GM19193 (cell line): ENCODE results near the gene HMCN2.

Source experiments
- POLR2A ChIP-seq: IDR thresholded peaks from 4 replicates; pipeline ENCODE4 v1.6.1; 2011; ENCODE audit not compliant: insufficient read depth, insufficient read length; ENCODE audit errors: extremely low read depth

The HMCN2 gene

GRCh38 chr9:130441031-130441430, 175.5 kb downstream of the HMCN2 start:
- TF ChIP-seq POLR2A, result no peak

GRCh38 chr9:130442746-130443455, 177.3 kb downstream of the HMCN2 start:
- no peak for TF ChIP-seq POLR2A

- no peak for TF ChIP-seq POLR2A
Observed at GRCh38 chr9:130443456-130443801, 177.9 kb downstream of the HMCN2 start.

- TF ChIP-seq POLR2A, result no peak
Observed at GRCh38 chr9:130443840-130444492, 178.4 kb downstream of the HMCN2 start.

- no peak for TF ChIP-seq POLR2A
Observed at GRCh38 chr9:130444565-130445221, 179.1 kb downstream of the HMCN2 start, which contains the start of gene ASS1. ASS1 (plus strand) TSS chr9:130444961; CDS start chr9:130452229, 7,268 bp downstream.

GRCh38 chr9:130445268-130445983, 179.9 kb downstream of the HMCN2 start:
- no peak for TF ChIP-seq POLR2A

- no peak for TF ChIP-seq POLR2A
Observed at GRCh38 chr9:130446101-130446861, 180.7 kb downstream of the HMCN2 start.

- no peak for TF ChIP-seq POLR2A
Observed at GRCh38 chr9:130447193-130447816, 181.7 kb downstream of the HMCN2 start.

- no peak for TF ChIP-seq POLR2A
Observed at GRCh38 chr9:130448035-130448624, 182.6 kb downstream of the HMCN2 start.

GRCh38 chr9:130448771-130449603, 183.4 kb downstream of the HMCN2 start:
- no peak for TF ChIP-seq POLR2A

- TF ChIP-seq POLR2A, result no peak
Observed at GRCh38 chr9:130450344-130451003, 184.9 kb downstream of the HMCN2 start.

- TF ChIP-seq POLR2A, result no peak
Observed at GRCh38 chr9:130451004-130451390, 185.4 kb downstream of the HMCN2 start.

- TF ChIP-seq POLR2A, result no peak
Observed at GRCh38 chr9:130451509-130452388, 186.2 kb downstream of the HMCN2 start.
